Vein endothelial cell (primary cell): ENCODE data around the gene KRTAP12-2. TPM values are rescaled to one million over a fixed set of nuclear protein-coding genes. Genes with fewer than 3 reads are reported as not detected.

Experiments used
- small RNA-seq: library from RNA; depleted of rRNA; stranded (forward); fragments of <200 nt; gene quantifications from one replicate; pipeline ENCODE3, GENCODE V24; 2012
- total RNA-seq: library from RNA; depleted of rRNA; stranded (reverse); fragments of >200 nt; gene quantifications from 2 replicates; pipeline ENCODE4 v1.2.3, GENCODE V29; 2012

The KRTAP12-2 gene, protein sequence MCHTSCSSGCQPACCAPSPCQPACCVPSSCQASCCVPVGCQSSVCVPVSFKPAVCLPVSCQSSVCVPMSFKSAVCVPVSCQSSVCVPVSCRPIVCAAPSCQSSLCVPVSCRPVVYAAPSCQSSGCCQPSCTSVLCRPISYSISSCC
- not detected in 2 replicates for total RNA-seq

DNA sequence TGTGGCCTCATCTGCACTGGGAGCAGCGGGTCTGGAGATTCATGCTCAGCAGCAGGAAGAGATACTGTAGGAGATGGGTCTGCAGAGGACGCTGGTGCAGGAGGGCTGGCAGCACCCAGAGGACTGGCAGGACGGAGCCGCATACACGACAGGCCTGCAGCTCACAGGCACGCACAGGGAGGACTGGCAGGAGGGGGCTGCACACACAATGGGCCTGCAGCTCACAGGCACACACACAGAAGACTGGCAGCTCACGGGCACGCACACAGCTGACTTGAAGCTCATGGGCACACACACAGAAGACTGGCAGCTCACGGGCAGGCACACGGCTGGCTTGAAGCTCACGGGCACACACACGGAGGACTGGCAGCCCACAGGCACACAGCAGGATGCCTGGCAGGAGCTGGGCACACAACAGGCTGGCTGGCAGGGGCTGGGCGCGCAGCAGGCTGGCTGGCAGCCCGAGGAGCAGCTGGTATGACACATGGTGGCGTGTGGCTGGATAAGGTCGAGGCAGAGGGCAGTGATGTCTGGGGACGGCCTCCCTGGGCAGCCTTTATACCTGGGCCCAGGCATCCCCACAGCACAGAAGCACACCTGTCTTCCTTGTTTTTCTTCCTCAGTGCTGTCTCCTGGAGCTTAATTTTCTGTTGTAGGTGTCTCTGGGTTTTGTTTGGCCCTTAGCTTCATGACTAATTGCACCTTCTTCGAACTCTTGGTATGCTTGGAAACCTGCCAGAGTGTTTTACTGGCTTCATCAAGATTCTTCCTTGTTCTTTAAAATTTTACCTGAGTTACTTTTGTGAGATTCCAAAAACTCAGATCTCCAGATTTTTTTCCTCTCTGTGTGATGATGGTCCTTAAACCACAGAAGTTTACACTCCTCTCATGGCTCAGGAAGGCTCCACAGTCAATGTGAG lies at the start of gene KRTAP12-2:
KRTAP12-2 (minus strand) TSS at position 527 of the 920 bp plus-strand sequence; CDS start at position 486, 41 bp downstream.

DNA sequence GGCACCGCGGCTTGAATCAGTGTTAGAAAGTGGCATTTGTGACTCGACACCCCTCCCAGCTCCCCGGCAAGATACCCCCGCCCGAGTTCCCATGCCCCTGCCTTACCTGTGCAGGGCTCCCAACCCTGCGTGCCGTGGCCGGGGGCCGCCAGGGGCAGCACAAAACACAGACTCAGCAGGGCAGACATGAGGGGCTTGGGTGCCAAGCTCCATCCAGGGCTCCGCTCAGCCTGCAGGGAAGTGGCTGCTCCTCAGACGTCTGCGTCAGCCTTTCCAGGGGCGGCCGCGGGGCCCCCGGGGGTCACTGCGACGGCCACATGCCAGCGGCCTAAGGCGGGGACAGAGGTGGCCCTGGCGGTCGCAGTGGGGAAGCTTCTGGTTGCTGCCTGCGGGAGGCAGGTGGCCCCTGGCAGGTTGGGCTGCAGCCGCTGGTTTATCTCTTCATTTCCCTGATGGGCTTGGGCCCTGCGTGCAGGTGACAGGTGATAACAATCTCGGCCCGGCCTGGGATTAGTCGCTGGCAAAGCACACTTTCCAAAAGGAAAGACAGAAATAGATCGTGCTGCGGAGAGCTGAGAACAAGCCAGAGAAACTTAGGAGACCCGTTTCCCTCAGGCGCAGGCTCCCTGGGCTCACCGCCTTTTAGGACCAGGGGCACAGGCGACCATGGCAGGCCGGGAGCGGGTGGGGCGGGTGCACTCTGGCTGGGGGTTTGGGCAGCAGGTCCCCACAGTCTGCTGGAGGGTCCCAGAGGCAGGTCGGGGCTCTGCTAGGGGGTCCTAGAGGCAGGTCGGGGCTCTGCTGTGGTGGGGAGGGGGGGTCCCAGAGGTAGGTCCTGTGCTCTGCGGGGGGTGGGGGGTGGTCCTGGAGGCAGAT lies 44.8 kb upstream of the KRTAP12-2 start, which contains the start of gene TSPEAR:
TSPEAR (minus strand) TSS at position 246 of the 876 bp plus-strand sequence; CDS start at position 188, 58 bp downstream.

DNA sequence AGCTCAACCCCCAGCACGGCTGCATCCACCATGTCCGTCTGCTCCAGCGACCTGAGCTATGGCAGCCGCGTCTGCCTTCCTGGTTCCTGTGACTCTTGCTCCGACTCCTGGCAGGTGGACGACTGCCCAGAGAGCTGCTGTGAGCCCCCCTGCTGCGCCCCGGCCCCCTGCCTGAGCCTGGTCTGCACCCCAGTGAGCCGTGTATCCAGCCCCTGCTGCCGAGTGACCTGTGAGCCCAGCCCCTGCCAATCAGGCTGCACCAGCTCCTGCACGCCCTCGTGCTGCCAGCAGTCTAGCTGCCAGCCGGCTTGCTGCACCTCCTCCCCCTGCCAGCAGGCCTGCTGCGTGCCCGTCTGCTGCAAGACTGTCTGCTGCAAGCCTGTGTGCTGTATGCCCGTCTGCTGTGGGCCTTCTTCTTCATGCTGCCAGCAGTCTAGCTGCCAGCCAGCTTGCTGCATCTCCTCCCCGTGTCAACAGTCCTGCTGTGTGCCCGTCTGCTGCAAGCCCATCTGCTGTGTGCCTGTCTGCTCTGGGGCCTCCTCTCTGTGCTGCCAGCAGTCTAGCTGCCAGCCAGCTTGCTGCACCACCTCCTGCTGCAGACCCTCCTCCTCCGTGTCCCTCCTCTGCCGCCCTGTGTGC lies 30.6 kb upstream of the KRTAP12-2 start, which contains the start of gene KRTAP10-12:
KRTAP10-12 (plus strand) TSS at position 1 of the 639 bp plus-strand sequence; CDS start at position 31, 30 bp downstream.

DNA sequence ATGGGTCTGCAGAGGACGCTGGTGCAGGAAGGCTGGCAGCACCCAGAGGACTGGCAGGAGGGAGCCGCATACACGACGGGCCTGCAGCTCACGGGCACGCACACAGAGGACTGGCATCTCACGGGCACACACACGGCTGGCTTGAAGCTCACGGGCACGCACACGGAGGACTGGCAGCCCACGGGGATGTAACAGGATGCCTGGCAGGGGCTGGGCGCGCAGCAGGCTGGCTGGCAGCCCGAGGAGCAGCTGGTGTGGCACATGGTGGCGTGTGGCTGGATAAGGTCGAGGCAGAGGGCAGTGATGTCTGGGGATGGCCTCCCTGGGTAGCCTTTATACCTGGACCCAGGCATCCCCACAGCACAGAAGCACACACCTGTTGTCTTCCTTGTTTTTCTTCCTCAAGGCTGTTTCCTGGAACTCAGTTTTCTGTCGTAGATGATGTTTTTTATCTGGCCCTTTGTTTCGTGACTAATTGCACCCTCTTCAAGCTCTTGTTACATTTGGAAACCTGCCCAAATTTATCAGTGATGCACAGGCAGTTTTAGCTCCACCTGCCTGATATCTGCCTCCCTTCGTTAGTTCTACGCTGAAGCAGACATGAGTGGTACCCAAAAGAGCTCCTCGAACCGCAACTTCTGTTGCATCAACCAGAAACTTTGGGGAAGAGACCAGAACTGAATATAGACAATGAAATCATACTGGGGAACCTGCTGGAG lies 15.3 kb upstream of the KRTAP12-2 start, which contains the start of gene KRTAP12-1:
KRTAP12-1 (minus strand) TSS at position 303 of the 719 bp plus-strand sequence; CDS start at position 263, 40 bp downstream.

DNA sequence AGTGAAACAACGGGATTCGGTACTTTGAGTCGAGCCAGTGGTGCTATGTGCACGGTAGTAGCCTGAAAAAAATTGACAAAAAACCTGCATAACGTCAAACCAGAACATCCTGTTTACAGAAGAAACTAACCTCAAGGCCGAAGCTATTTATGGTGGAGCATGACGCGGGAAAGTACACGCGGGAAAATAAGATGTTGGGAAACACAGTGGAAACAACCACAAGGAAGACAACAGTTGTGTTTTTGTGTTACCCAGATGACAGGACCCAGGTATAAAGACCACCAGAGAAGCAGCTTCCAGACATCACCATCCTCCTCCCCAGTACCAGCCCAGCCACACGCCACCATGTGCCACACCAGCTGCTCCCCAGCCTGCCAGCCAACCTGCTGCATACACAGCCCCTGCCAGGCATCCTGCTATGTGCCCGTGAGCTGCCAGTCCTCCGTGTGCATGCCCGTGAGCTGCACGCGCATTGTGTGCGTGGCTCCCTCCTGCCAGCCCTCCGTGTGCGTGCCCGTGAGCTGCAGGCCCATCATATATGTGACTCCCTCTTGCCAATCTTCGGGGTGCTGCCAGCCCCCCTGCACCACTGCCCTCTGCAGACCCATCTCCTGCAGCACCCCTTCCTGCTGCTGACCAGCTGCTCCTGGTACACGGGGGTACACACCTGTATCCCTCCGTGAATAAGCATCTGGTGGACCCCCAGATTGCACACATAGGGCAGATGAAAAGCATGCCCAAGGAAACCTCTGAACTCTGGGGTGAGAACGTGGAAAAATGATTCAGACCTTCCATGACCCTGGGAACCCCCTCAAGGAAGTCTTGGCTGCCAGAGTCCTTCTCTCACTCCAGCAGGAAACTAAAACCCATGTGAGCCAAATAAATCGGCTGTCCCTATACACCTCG lies 8.8 kb downstream of the KRTAP12-2 start, which contains the start of gene KRTAP12-3:
KRTAP12-3 (plus strand) TSS at position 298 of the 906 bp plus-strand sequence; CDS start at position 346, 48 bp downstream.

DNA sequence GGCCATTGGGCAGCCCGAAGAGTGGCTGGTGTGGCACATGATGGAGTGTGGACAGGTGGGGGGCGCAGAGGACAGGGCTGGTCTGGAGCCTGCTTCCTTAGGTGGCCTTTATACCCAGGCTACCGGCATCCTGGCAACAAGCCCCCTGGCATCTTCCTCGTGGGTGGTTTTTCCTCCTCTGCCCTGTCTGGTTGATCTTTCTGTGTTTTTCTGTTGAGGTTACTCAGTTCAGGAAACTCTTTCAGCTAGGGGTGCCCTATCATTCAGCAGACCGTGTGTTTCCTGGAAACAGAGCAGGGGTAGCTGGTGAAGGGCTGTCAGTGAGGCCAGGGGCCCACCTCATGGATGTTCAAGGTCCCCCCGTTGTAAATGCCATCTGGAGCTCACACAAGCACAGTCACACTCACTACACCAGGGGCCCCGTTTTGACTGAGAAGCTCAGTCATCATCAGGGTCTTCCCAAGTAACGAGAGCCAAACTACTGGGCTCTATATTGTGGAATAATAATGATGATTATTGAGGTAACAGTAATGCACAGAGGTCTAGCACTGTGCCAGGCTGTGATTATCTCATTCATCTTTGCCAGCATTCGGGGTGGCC lies 12.1 kb downstream of the KRTAP12-2 start, which contains the start of gene KRTAP12-4:
KRTAP12-4 (minus strand) TSS at position 84 of the 600 bp plus-strand sequence; CDS start at position 39, 45 bp downstream.

DNA sequence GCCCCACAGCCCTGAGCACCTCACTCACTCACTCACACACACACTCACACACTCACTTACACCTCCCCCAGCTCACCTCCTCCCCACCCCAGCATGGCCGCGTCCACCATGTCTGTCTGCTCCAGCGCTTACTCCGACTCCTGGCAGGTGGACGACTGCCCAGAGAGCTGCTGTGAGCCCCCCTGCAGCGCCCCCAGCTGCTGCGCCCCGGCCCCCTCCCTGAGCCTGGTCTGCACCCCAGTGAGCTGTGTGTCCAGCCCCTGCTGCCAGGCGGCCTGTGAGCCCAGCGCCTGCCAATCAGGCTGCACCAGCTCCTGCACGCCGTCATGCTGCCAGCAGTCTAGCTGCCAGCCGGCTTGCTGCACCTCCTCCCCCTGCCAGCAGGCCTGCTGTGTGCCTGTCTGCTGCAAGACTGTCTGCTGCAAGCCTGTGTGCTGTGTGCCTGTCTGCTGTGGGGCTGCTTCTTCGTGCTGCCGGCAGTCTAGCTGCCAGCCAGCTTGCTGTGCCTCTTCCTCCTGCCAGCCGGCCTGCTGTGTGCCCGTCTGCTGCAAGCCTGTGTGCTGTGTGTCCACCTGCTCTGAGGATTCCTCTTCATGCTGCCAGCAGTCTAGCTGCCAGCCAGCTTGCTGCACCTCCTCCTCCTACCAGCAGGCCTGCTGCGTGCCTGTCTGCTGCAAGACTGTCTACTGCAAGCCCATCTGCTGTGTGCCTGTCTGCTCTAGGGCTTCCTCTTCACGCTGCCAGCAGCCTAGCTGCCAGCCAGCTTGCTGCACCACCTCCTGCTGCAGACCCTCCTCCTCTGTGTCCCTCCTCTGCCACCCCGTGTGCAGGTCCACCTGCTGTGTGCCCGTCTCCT lies 20.1 kb downstream of the KRTAP12-2 start, which contains the start of gene KRTAP10-11:
KRTAP10-11 (plus strand) TSS at position 49 of the 856 bp plus-strand sequence; CDS start at position 94, 45 bp downstream.

DNA sequence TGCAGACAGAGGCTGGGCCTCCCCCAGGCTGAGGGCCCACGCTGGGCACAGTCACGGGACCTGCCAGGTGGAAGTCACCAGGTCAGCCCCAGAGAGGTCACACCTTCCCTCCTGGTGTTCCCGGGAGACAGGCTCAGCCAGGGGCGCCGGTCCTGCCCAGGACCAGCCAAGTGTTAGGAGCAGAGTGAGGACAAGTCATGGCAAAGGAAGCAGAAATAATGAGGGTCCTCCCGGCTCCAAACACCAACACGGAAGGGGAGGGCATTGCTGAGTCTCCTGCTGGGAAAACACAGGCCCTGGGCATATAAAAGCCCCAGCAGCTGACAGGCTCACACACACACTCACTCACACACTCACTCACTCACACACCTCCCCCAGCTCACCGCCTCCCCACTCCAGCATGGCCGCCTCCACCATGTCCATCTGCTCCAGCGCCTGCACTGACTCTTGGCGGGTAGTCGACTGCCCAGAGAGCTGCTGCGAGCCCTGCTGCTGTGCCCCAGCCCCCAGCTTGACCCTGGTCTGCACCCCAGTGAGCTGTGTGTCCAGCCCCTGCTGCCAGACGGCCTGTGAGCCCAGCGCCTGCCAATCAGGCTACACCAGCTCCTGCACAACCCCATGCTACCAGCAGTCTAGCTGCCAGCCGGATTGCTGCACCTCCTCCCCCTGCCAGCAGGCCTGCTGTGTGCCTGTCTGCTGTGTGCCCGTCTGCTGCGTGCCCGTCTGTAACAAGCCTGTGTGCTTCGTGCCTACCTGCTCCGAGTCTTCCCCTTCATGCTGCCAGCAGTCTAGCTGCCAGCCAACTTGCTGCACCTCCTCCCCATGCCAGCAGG lies 29.5 kb downstream of the KRTAP12-2 start, which contains the start of gene KRTAP10-10:
KRTAP10-10 (plus strand) TSS at position 339 of the 833 bp plus-strand sequence; CDS start at position 401, 62 bp downstream.

DNA sequence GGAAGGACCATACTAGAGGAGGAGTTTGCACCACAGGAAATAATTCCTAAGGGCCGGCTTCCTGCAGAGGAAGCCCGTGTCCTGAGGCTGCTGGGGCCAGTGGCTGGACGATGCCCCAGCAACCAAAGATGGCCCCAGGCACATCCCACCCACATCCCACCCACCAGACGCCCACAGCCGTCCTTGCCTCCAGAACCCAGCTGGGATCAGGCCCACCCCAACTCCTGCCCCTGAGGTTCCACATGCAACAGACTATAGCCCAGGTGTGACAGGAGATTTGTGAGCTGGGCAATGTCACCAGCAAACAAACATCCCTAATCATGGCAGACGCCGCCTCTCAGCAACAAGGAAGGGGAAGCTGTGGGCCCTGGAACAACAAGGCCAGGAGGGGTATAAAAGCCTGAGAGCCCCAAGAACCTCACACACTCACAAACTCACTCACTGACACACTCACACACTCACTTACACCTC lies 40.0 kb downstream of the KRTAP12-2 start, which contains the start of gene KRTAP10-9:
KRTAP10-9 (plus strand) TSS at position 421 of the 471 bp plus-strand sequence. CDS start 79 bp downstream, outside the sequence.

Small RNA genes within 50 kb of the gene (small RNA-seq; reads per million reads assigned to genes)
- gene KRTAP12-6P: not detected

Other genes starting within 250 kb of the KRTAP12-2 start
- 2.3 and 3.2 TPM in 2 replicates for gene LRRC3, start 211.4 kb downstream of the KRTAP12-2 start, total RNA-seq
- not detected in 2 replicates for gene KRTAP10-1, start 126.7 kb downstream of the KRTAP12-2 start, total RNA-seq
- gene KRTAP10-2, start 115.4 kb downstream of the KRTAP12-2 start, total RNA-seq: not detected in 2 replicates
- not detected in 2 replicates for gene KRTAP10-3, start 108.1 kb downstream of the KRTAP12-2 start, total RNA-seq
- not detected in 2 replicates for gene KRTAP10-4, start 93.2 kb downstream of the KRTAP12-2 start, total RNA-seq
- gene KRTAP10-5, start 86.3 kb downstream of the KRTAP12-2 start, total RNA-seq: not detected in 2 replicates
- gene KRTAP10-6, start 74.4 kb downstream of the KRTAP12-2 start, total RNA-seq: not detected in 2 replicates
- not detected in 2 replicates for gene KRTAP10-7, start 66.3 kb downstream of the KRTAP12-2 start, total RNA-seq
- not detected in 2 replicates for gene KRTAP10-8, start 54.8 kb downstream of the KRTAP12-2 start, total RNA-seq
- not detected in 2 replicates for gene KRTAP10-9, start 39.8 kb downstream of the KRTAP12-2 start, total RNA-seq
- not detected in 2 replicates for gene KRTAP10-10, start 29.6 kb downstream of the KRTAP12-2 start, total RNA-seq
- gene KRTAP10-11, start 20.5 kb downstream of the KRTAP12-2 start, total RNA-seq: not detected in 2 replicates
- not detected in 2 replicates for gene KRTAP12-4, start 12.3 kb downstream of the KRTAP12-2 start, total RNA-seq
- gene KRTAP12-3, start 9.0 kb downstream of the KRTAP12-2 start, total RNA-seq: not detected in 2 replicates
- gene KRTAP12-1, start 15.2 kb upstream of the KRTAP12-2 start, total RNA-seq: not detected in 2 replicates
- not detected in 2 replicates for gene KRTAP10-12, start 30.2 kb upstream of the KRTAP12-2 start, total RNA-seq
- gene TSPEAR, start 44.6 kb upstream of the KRTAP12-2 start, total RNA-seq: not detected in 2 replicates
- gene UBE2G2, start 134.9 kb upstream of the KRTAP12-2 start, total RNA-seq: 105 and 121 TPM in 2 replicates
- gene SUMO3, start 151.1 kb upstream of the KRTAP12-2 start, total RNA-seq: 96.0 and 96.6 TPM in 2 replicates
- 382 and 467 TPM in 2 replicates for gene PTTG1IP, start 206.8 kb upstream of the KRTAP12-2 start, total RNA-seq